Measurements from ENCODE around the gene GTPBP4.

The GTPBP4 gene

GRCh38 chr10:958106-958505 lies 30.1 kb upstream of the GTPBP4 start:
- no peak for TF ChIP-seq CTCF (IDR thresholded peaks at IDR 0.05; ENCODE audit: low read depth, low read length, missing control alignments)
- no peak overlapping the region for H3K4me3 ChIP-seq (ENCODE audit: low read depth, low read length)
- DNase-seq (ENCODE audit: low read depth), result no peak

GRCh38 chr10:958856-959255 lies 29.4 kb upstream of the GTPBP4 start:
- TF ChIP-seq CTCF (IDR thresholded peaks at IDR 0.05; ENCODE audit: low read depth, low read length, missing control alignments), result no peak
- no peak for DNase-seq (ENCODE audit: low read depth)
- H3K4me3 ChIP-seq (ENCODE audit: low read depth, low read length), result no peak overlapping the region

DNA sequence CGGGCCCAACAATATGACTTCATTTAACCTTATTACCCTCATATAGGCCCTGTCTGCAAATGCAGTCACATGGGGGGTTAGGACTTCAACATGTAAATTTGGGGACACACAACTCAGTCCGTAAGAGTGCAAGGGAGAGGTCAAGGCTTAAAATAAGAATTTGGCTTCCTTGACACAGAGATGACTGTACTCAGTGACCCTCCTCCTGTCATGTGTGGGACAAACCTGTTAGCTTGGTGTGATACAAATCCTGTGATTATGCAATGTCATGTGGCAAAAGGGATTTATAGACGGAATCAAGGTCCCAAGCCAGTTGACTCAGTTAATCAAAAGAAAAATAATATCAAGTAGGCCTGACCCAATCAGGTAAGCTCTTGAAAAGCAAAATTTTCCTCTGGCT lies 25.9 kb upstream of the GTPBP4 start:
- no peak for TF ChIP-seq CTCF (IDR thresholded peaks at IDR 0.05; ENCODE audit: low read depth, low read length, missing control alignments)
- no peak for DNase-seq (ENCODE audit: low read depth)
- H3K4me3 ChIP-seq (ENCODE audit: low read depth, low read length), result no peak overlapping the region

- TF ChIP-seq CTCF (IDR thresholded peaks at IDR 0.05; ENCODE audit: low read depth, low read length, missing control alignments), result no peak
- H3K4me3 ChIP-seq (ENCODE audit: low read depth, low read length), result no peak overlapping the region
- no peak for DNase-seq (ENCODE audit: low read depth)
Observed at GRCh38 chr10:963186-963585, 25.0 kb upstream of the GTPBP4 start.

DNA sequence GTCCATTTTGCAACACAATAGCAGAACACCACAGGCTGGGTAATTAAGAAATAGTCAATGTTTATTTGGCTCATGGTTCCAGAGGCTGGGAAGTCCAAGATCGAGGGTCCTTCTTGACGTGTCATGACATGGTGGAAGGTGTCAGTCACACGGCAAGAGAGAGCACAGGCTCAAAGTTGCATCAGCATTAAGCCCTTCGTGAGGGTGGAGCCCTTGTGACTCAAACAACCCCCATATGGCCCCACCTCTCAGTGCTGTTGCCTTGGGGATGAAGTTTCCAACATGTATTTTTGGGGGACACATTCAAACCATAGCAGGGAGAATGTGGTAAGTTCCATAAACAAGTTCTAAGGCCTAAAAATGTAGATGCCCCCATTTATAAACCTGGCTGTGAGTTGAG lies 24.6 kb upstream of the GTPBP4 start:
- no peak overlapping the region for H3K4me3 ChIP-seq (ENCODE audit: low read depth, low read length)
- no peak for DNase-seq (ENCODE audit: low read depth)
- TF ChIP-seq CTCF (IDR thresholded peaks at IDR 0.05; ENCODE audit: low read depth, low read length, missing control alignments), result no peak

- no peak for DNase-seq (ENCODE audit: low read depth)
- H3K4me3 ChIP-seq (ENCODE audit: low read depth, low read length), result no peak overlapping the region
- no peak for TF ChIP-seq CTCF (IDR thresholded peaks at IDR 0.05; ENCODE audit: low read depth, low read length, missing control alignments)
Observed at GRCh38 chr10:964321-964987, 23.8 kb upstream of the GTPBP4 start.

DNA sequence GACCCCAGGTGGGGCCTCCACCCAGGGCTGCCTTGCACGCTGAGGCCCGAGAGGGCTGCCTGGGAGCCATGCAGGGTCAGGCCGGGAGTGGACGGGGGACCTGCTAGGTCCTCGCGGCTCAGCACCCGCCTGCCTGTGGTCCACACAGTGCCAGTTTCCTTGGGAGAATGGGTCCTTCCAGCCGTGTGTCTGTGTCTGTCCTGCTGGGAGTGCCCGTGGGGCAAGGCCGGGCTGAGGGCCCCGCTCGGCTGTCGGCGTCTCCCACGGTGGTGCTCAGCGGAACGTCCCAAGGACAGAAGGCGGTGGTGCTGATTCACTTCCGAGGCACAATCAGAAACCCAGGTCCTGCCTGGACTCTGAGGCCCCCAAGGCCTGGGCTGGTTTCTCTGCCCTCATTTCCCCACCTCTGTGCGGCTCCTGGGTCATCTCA lies 23.2 kb upstream of the GTPBP4 start:
- no peak for TF ChIP-seq CTCF (IDR thresholded peaks at IDR 0.05; ENCODE audit: low read depth, low read length, missing control alignments)
- no peak overlapping the region for H3K4me3 ChIP-seq (ENCODE audit: low read depth, low read length)
- no peak for DNase-seq (ENCODE audit: low read depth)

Data from GM12864 (cell line).